Smooth muscle cell (in vitro differentiated cells): Measurements from ENCODE around the gene THOC6. TPM values are rescaled to one million over a fixed set of nuclear protein-coding genes. Genes with fewer than 3 reads are reported as not detected.

Experiments used
- DNase-seq: peaks from one replicate; lab custom pipeline; 2025; ENCODE audit not compliant: unreplicated experiment; lab: John Stamatoyannopoulos, UW
- H2AFZ ChIP-seq: fragments of 200-600 bp; sonication (generic); 2 replicates; pipeline ENCODE4 v1.6.0; 2016; ENCODE audit warnings: antibody characterized with exemption, low read depth, mild to moderate bottlenecking
- H3F3A ChIP-seq: fragments of 200-600 bp; sonication (generic); 2 replicates; pipeline ENCODE4 v1.6.0; 2017; ENCODE audit warnings: antibody characterized with exemption, low read depth
- H3K27ac ChIP-seq: fragments of 200-600 bp; sonication (generic); 2 replicates; pipeline ENCODE4 v1.5.1; 2016; ENCODE audit warnings: low read depth, mild to moderate bottlenecking
- H3K27me3 ChIP-seq: fragments of 200-600 bp; sonication (generic); 2 replicates; pipeline ENCODE4 v1.6.1; 2016; ENCODE audit warnings: low read depth, mild to moderate bottlenecking
- H3K36me3 ChIP-seq: fragments of 200-600 bp; sonication (generic); 2 replicates; pipeline ENCODE4 v1.5.1; 2016; ENCODE audit warnings: low read depth
- H3K4me1 ChIP-seq: fragments of 200-600 bp; sonication (generic); 2 replicates; pipeline ENCODE4 v1.5.1; 2016; ENCODE audit warnings: low read depth
- H3K4me2 ChIP-seq: fragments of 200-600 bp; sonication (generic); 2 replicates; pipeline ENCODE4 v1.6.0; 2016; ENCODE audit warnings: mild to moderate bottlenecking
- H3K4me3 ChIP-seq: fragments of 200-600 bp; sonication (generic); 2 replicates; pipeline ENCODE4 v1.5.1; 2016; ENCODE audit warnings: mild to moderate bottlenecking
- H3K79me2 ChIP-seq: fragments of 200-600 bp; sonication (generic); 2 replicates; pipeline ENCODE4 v1.6.0; 2016; ENCODE audit warnings: low read depth, mild to moderate bottlenecking
- H3K9ac ChIP-seq: fragments of 200-600 bp; sonication (generic); 2 replicates; pipeline ENCODE4 v1.6.0; 2016; ENCODE audit warnings: low read depth
- H3K9me3 ChIP-seq: fragments of 200-600 bp; sonication (generic); replicated peaks from 2 replicates; pipeline ENCODE4 v1.5.1; 2016; ENCODE audit warnings: low read depth
- H4K20me1 ChIP-seq: fragments of 200-600 bp; sonication (generic); 2 replicates; pipeline ENCODE4 v1.6.0; 2016; ENCODE audit warnings: low read depth
- WGBS: methylation state at CpG from one replicate; pipeline ENCODE4 v1.1.7; 2016; ENCODE audit warnings: low lambda C conversion rate; 5-methylcytosine and 5-hydroxymethylcytosine counted together
- polyA plus RNA-seq: library from polyadenylated mRNA; unstranded; fragments of >200 nt; fragmentation: Nextera tagmentation; extraction: Ambion mirVana; gene quantifications from 2 replicates; pipeline ENCODE4 v1.2.1, GENCODE V29; 2016
- total RNA-seq: library from RNA; depleted of rRNA; stranded (reverse); fragments of >200 nt; gene quantifications from 2 replicates; pipeline ENCODE4 v1.2.3, GENCODE V29; 2014
- TF ChIP-seq, protein P1 (sequence below): fragments of 200-600 bp; sonication (generic); IDR thresholded peaks from 2 replicates; pipeline ENCODE4 v1.5.1; 2017; ENCODE audit warnings: borderline replicate concordance, mild to moderate bottlenecking, antibody characterized with exemption; ENCODE audit not compliant: insufficient read depth, poor library complexity, severe bottlenecking

Gene THOC6
- total and polyA plus RNA-seq, 2 experiments from 2014 or later, result 28.9 to 59.4 TPM

- no peak overlapping the region for H3K27ac ChIP-seq
- TF ChIP-seq, protein P1, sequence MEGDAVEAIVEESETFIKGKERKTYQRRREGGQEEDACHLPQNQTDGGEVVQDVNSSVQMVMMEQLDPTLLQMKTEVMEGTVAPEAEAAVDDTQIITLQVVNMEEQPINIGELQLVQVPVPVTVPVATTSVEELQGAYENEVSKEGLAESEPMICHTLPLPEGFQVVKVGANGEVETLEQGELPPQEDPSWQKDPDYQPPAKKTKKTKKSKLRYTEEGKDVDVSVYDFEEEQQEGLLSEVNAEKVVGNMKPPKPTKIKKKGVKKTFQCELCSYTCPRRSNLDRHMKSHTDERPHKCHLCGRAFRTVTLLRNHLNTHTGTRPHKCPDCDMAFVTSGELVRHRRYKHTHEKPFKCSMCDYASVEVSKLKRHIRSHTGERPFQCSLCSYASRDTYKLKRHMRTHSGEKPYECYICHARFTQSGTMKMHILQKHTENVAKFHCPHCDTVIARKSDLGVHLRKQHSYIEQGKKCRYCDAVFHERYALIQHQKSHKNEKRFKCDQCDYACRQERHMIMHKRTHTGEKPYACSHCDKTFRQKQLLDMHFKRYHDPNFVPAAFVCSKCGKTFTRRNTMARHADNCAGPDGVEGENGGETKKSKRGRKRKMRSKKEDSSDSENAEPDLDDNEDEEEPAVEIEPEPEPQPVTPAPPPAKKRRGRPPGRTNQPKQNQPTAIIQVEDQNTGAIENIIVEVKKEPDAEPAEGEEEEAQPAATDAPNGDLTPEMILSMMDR, result no peak
- peaks cover 11% of the 10 kb centered on the region for H3F3A ChIP-seq
- H3K4me3 ChIP-seq, result no peak overlapping the region
- H3K27me3 ChIP-seq, result no peaks in the 10 kb centered on the region
- H3K9ac ChIP-seq, result no peak overlapping the region
- no peaks in the 10 kb centered on the region for H3K9me3 ChIP-seq
- H2AFZ ChIP-seq, result no peak overlapping the region
- no peaks in the 10 kb centered on the region for H3K36me3 ChIP-seq
- DNase-seq, result no peak
- no peaks in the 10 kb centered on the region for H4K20me1 ChIP-seq
- H3K4me1 ChIP-seq, result peaks cover 20% of the 10 kb centered on the region
- H3K79me2 ChIP-seq, result no peaks in the 10 kb centered on the region
- WGBS, result 75% methylated on average over 5 of the region's 5 CpGs
- H3K4me2 ChIP-seq, result no peak overlapping the region
Measured at GRCh38 chr16:2982402-2982801, 41.4 kb upstream of the THOC6 start.

DNA sequence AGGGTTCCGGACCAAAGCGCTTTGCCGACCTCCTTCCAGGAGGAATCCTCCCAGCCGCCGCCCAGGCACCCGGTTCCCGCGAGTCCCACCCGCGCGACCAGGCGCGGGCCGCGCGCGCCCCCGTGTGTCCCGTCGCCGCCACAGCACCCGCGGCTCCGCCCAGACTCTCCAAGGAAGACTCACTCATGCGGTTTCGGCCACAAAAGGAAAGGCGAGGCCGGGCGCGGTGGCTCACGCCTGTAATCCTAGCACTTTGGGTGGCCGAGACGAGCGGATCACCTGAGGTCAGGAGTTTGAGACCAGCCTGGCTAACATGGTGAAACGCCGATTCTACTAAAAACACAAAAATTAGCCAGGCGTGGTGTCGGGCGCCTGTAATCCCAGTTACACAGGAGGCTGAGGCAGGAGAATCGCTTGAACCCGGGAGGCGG, 40.1 kb upstream of the THOC6 start:
- Histone ChIP-seq H3F3A (peaks cover 11% of the 10 kb centered on the region), H3K4me3 (peak overlapping the region; percentile 40), H3K27ac (no peak overlapping the region), H3K27me3 (no peaks in the 10 kb centered on the region), H3K4me2 (peak overlapping the region; percentile 85), H3K9ac (no peak overlapping the region), H3K36me3 (no peaks in the 10 kb centered on the region), H3K9me3 (no peaks in the 10 kb centered on the region), H2AFZ (no peak overlapping the region), H3K4me1 (peaks cover 20% of the 10 kb centered on the region), H3K79me2 (no peaks in the 10 kb centered on the region), H4K20me1 (no peaks in the 10 kb centered on the region)
- TF ChIP-seq, protein P1, result peak; percentile 97
- 15% methylated on average over 33 of the region's 42 CpGs for WGBS
- DNase-seq, result peak; percentile 69

DNA sequence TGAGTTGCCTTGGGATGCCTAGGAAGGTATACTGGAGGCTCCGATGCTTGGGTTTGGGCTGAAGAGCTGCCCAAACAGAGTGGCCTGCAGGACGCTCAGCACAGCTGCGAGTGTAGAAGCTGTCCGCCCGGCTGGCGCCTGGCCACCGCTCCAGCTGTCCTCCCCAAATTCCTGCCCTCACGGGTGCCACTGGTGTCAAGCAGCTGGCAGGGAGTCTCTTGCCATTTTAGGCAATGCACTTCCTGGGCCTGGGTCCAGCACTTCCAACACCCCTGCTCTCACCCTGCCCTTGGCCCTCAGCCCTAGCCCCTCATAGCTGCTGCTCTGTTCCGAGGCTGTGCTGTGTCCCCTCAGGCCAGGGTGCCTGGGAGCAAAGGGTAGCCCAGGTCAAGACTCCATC, 38.4 kb upstream of the THOC6 start:
- no peaks in the 10 kb centered on the region for H3K27me3 ChIP-seq
- H3K9me3 ChIP-seq, result no peaks in the 10 kb centered on the region
- TF ChIP-seq, protein P1, result no peak
- peaks cover 13% of the 10 kb centered on the region for H3K4me1 ChIP-seq
- no peaks in the 10 kb centered on the region for H4K20me1 ChIP-seq
- H3F3A ChIP-seq, result peaks cover 11% of the 10 kb centered on the region
- no peak overlapping the region for H3K4me2 ChIP-seq
- no peak for DNase-seq
- no peak overlapping the region for H3K9ac ChIP-seq
- H3K4me3 ChIP-seq, result no peak overlapping the region
- H3K36me3 ChIP-seq, result no peaks in the 10 kb centered on the region
- 92% methylated on average over 9 of the region's 9 CpGs for WGBS
- no peak overlapping the region for H2AFZ ChIP-seq
- H3K79me2 ChIP-seq, result no peaks in the 10 kb centered on the region
- H3K27ac ChIP-seq, result no peak overlapping the region

DNA sequence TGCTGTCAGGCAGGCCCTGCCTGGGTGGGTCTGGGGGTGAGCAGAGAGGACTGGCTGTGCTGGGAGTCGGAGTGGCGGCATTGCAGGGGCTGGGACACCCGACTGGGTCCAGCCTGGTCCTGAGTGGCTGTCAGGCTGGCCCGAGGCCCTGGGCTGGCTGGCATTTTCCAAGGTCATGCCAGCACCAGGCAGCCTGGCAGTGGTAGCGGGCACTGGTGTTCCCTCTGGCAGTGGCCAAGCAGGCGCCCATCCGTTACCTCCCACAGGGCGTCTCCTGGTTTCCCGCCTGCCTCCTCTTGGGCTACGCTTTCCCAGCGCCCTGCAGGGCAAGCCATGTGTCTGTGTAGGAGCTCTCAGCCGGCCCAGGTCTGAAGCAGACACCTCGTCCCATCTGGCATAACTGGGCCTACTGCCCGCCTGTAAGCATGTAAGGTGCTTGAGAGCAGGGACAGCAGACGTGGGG, 37.9 kb upstream of the THOC6 start:
- Histone ChIP-seq H3K4me1 (peaks cover 10% of the 10 kb centered on the region), H3K27ac (no peak overlapping the region), H4K20me1 (no peaks in the 10 kb centered on the region), H2AFZ (no peak overlapping the region), H3K4me3 (no peak overlapping the region), H3K9me3 (no peaks in the 10 kb centered on the region), H3K36me3 (no peaks in the 10 kb centered on the region), H3F3A (peaks cover 11% of the 10 kb centered on the region), H3K27me3 (no peaks in the 10 kb centered on the region), H3K4me2 (no peak overlapping the region), H3K9ac (no peak overlapping the region), H3K79me2 (no peaks in the 10 kb centered on the region)
- DNase-seq, result no peak
- 94% methylated on average over 15 of the region's 15 CpGs for WGBS
- TF ChIP-seq, protein P1, result no peak
